HCT116 (cell line): ENCODE data around the gene SLC25A4. TPM values are rescaled to one million over a fixed set of nuclear protein-coding genes. Genes with fewer than 3 reads are reported as not detected.

ENCODE experiments used
- ATAC-seq: fragments of 200-7000 bp; cut with Tn5 transposase; 2 replicates; pipeline ENCODE4 v1.9.1; 2020; ENCODE audit warnings: mild to moderate bottlenecking, moderate library complexity
- BruUV-seq: library from RNA; stranded (reverse); fragments of 400-500 nt; replicated peaks from 2 replicates; lab custom pipeline; 2021; lab: Mats Ljungman, UMichigan
- CTCF ChIA-PET: fragments of 300-600 bp; sonication (Branson Sonifier 250); formaldehyde crosslinking; loops from one replicate; lab custom pipeline; 2021; ENCODE audit warnings: antibody characterized with exemption; lab: Charles Lee
- POLR2A ChIA-PET: fragments of 300-600, 350-600 bp; sonication (Branson Sonifier 250); formaldehyde crosslinking; loops from one replicate; lab custom pipeline; 2021; ENCODE audit warnings: antibody characterized with exemption; lab: Charles Lee
- RAD21 ChIA-PET, 2 experiments: fragments of 300-600 bp; sonication (Branson Sonifier 250); formaldehyde crosslinking; loops; one replicate each; lab custom pipeline; 2023; ENCODE audit warnings: low total read pairs in 2 of 2; ENCODE audit not compliant: uncharacterized antibody in 2 of 2, unreplicated experiment in 2 of 2, low non-redundant PET in 1 of 2; lab: Charles Lee
- DNase-seq: peaks from one replicate; pipeline ENCODE4 v3.0.0-alpha.2; 2010; ENCODE audit warnings: low read depth, low spot score
- H2AFZ ChIP-seq: fragments of 200-600 bp; shearing (Covaris generic), sonication (generic); 2 replicates; pipeline ENCODE4 v1.6.1; 2017; ENCODE audit warnings: low read depth, mixed run types, mixed read lengths, antibody characterized with exemption, low read length; ENCODE audit not compliant: poor library complexity, severe bottlenecking
- H3K27ac ChIP-seq: 2 replicates; pipeline ENCODE4 v1.5.1; 2012; ENCODE audit warnings: low read depth, low read length
- H3K27me3 ChIP-seq: fragments of 200-600 bp; sonication (generic); 2 replicates; pipeline ENCODE4 v1.6.1; 2016; ENCODE audit warnings: mixed run types, low read length, mixed read lengths; ENCODE audit not compliant: insufficient read depth
- H3K36me3 ChIP-seq, 2 experiments: fragments of 200-500 bp in 1 of 2; fragments of 200-600 bp in 1 of 2; sonication (Bioruptor generic) in 1 of 2; sonication (generic) in 1 of 2; 2 replicates each; pipeline versions ENCODE4 v1.5.1 to v1.6.1; 2014 to 2016; ENCODE audit warnings: low read length in 2 of 2, inconsistent platforms in 1 of 2, mixed read lengths in 1 of 2, mixed run types in 1 of 2; ENCODE audit not compliant: insufficient read depth in 2 of 2, control insufficient read depth in 1 of 2
- H3K4me1 ChIP-seq, 2 experiments: fragments of 200-600 bp in 1 of 2; sonication (generic) in 1 of 2; 2 replicates each; pipeline versions ENCODE4 v1.5.1 to v1.6.1; 2012 to 2017; ENCODE audit warnings: low read length in 2 of 2, inconsistent platforms in 1 of 2, mild to moderate bottlenecking in 1 of 2, mixed read lengths in 1 of 2, mixed run types in 1 of 2, moderate library complexity in 1 of 2; ENCODE audit not compliant: insufficient read depth in 2 of 2, control insufficient read depth in 1 of 2
- H3K4me2 ChIP-seq: fragments of 200-600 bp; sonication (generic); 2 replicates; pipeline ENCODE4 v1.6.1; 2017; ENCODE audit warnings: mixed run types, low read length, mixed read lengths
- H3K4me3 ChIP-seq, 2 experiments: fragments of 200-600 bp in 1 of 2; sonication (generic) in 1 of 2; replicated peaks in 1 of 2; 2 replicates each; pipeline ENCODE4 v1.5.1; 2011 to 2016; ENCODE audit warnings: low read length in 2 of 2, control low read depth in 1 of 2, low read depth in 1 of 2, mild to moderate bottlenecking in 1 of 2, mixed read lengths in 1 of 2, mixed run types in 1 of 2
- H3K79me2 ChIP-seq: fragments of 200-600 bp; sonication (generic); 2 replicates; pipeline ENCODE4 v1.6.1; 2017; ENCODE audit warnings: mild to moderate bottlenecking, mixed run types, low read length, moderate library complexity, mixed read lengths; ENCODE audit not compliant: insufficient read depth
- H3K9ac ChIP-seq: fragments of 200-600 bp; sonication (generic); 2 replicates; pipeline ENCODE4 v1.6.1; 2016; ENCODE audit warnings: low read length, mixed read lengths
- H3K9me2 ChIP-seq: fragments of 200-600 bp; sonication (generic), shearing (Covaris generic); 2 replicates; pipeline ENCODE4 v1.6.1; 2017; ENCODE audit warnings: mixed run types, mild to moderate bottlenecking, moderate library complexity; ENCODE audit not compliant: insufficient read depth
- H3K9me3 ChIP-seq, 2 experiments: fragments of 200-500 bp in 1 of 2; fragments of 200-600 bp in 1 of 2; sonication (Bioruptor generic) in 1 of 2; sonication (generic) in 1 of 2; 2 replicates each; pipeline ENCODE4 v1.6.1; 2014 to 2017; ENCODE audit warnings: low read length in 2 of 2, mixed read lengths in 2 of 2, inconsistent platforms in 1 of 2, low read depth in 1 of 2, mild to moderate bottlenecking in 1 of 2, mixed run types in 1 of 2, moderate library complexity in 1 of 2; ENCODE audit not compliant: control insufficient read depth in 1 of 2, insufficient read depth in 1 of 2
- H4K20me1 ChIP-seq: fragments of 200-600 bp; sonication (generic), shearing (Covaris generic); 2 replicates; pipeline ENCODE4 v1.6.1; 2017; ENCODE audit warnings: mixed run types, mild to moderate bottlenecking, moderate library complexity; ENCODE audit not compliant: insufficient read depth
- CBX3 ChIP-seq: IDR thresholded peaks from 2 replicates; pipeline ENCODE4 v1.6.1; 2012; ENCODE audit warnings: low read depth
- CEBPB ChIP-seq: IDR thresholded peaks from 2 replicates; pipeline ENCODE4 v1.6.1; 2012; ENCODE audit warnings: low read depth
- EGR1 ChIP-seq: IDR thresholded peaks from 2 replicates; pipeline ENCODE4 v1.6.1; 2012; ENCODE audit warnings: low read depth
- FOSL1 ChIP-seq: IDR thresholded peaks from 2 replicates; pipeline ENCODE4 v1.6.1; 2012; ENCODE audit warnings: low read depth
- POLR2A ChIP-seq: IDR thresholded peaks from 2 replicates; pipeline ENCODE4 v1.7.0; 2011; ENCODE audit warnings: borderline replicate concordance; ENCODE audit not compliant: insufficient read depth, insufficient read length; ENCODE audit errors: extremely low read depth
- RAD21 ChIP-seq: IDR thresholded peaks from 2 replicates; pipeline ENCODE4 v1.6.1; 2012; ENCODE audit warnings: low read depth, mild to moderate bottlenecking
- SIN3A ChIP-seq: IDR thresholded peaks from 2 replicates; pipeline ENCODE4 v1.6.1; 2012; ENCODE audit warnings: low read depth
- SRF ChIP-seq: IDR thresholded peaks from 2 replicates; pipeline ENCODE4 v1.6.1; 2012; ENCODE audit warnings: low read depth
- YY1 ChIP-seq: IDR thresholded peaks from 2 replicates; pipeline ENCODE4 v1.6.1; 2011; ENCODE audit warnings: low read length, low read depth, moderate library complexity, mild to moderate bottlenecking; ENCODE audit not compliant: insufficient replicate concordance; ENCODE audit errors: extremely low read depth
- ZFX ChIP-seq: fragments of 450-650 bp; IDR thresholded peaks from 2 replicates; pipeline ENCODE4 v1.6.1; 2017
- intact Hi-C: fragments of 100-400 bp; cut with micrococcal nuclease; formaldehyde crosslinking; loops from 2 replicates; pipeline ENCODE4 v1.10.0; 2022
- total RNA-seq: library from RNA; stranded (reverse); gene quantifications from one replicate; pipeline ENCODE4 v1.2.1, GENCODE V29; 2021; ENCODE audit not compliant: unreplicated experiment
- TF ChIP-seq, protein P1 (sequence below): IDR thresholded peaks from 2 replicates; pipeline ENCODE4 v1.6.1; 2012; ENCODE audit warnings: low read depth
- TF ChIP-seq, protein P2 (sequence below), 3 experiments: fragments of 200-600 bp in 1 of 3; sonication (generic) in 1 of 3; IDR thresholded peaks in 2 of 3; conservative IDR thresholded peaks in 1 of 3; 2 replicates each; pipeline ENCODE4 v1.5.1; 2012 to 2017; ENCODE audit warnings: low read depth in 2 of 3, low read length in 2 of 3, antibody characterized with exemption in 1 of 3, borderline replicate concordance in 1 of 3, control low read depth in 1 of 3, mild to moderate bottlenecking in 1 of 3, mixed read lengths in 1 of 3, mixed run types in 1 of 3, moderate library complexity in 1 of 3; ENCODE audit not compliant: insufficient read depth in 1 of 3
- TF ChIP-seq, protein P3 (sequence below): IDR thresholded peaks from 2 replicates; pipeline ENCODE4 v1.6.1; 2012

Gene SLC25A4
- total RNA-seq, 1 experiment from 2014 or later = 27.9 TPM

DNA sequence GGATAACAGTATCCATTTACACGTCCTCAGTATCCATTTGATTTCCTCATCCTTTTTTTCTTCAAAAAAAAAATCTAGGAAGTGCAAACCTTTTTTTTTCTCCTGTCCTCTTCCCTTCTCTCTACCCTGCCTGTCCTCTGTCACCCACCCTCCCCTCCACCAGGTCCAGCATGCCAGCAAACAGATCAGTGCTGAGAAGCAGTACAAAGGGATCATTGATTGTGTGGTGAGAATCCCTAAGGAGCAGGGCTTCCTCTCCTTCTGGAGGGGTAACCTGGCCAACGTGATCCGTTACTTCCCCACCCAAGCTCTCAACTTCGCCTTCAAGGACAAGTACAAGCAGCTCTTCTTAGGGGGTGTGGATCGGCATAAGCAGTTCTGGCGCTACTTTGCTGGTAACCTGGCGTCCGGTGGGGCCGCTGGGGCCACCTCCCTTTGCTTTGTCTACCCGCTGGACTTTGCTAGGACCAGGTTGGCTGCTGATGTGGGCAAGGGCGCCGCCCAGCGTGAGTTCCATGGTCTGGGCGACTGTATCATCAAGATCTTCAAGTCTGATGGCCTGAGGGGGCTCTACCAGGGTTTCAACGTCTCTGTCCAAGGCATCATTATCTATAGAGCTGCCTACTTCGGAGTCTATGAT is 1.7 kb downstream of the SLC25A4 start:
- H3K4me2 ChIP-seq = no peak overlapping the region
- no peak overlapping the region for H3K4me3 ChIP-seq
- no peaks in the 10 kb centered on the region for H3K9me2 ChIP-seq
- no peak overlapping the region for H3K9ac ChIP-seq
- ATAC-seq (no peak), DNase-seq (no peak)
- H3K27ac ChIP-seq = no peak overlapping the region
- TF ChIP-seq EGR1 = no peak
- TF ChIP-seq RAD21 = no peak
- no peak for TF ChIP-seq CBX3
- no peak for TF ChIP-seq POLR2A
- no peak for TF ChIP-seq SIN3A
- no peak for TF ChIP-seq SRF
- TF ChIP-seq, protein P1, sequence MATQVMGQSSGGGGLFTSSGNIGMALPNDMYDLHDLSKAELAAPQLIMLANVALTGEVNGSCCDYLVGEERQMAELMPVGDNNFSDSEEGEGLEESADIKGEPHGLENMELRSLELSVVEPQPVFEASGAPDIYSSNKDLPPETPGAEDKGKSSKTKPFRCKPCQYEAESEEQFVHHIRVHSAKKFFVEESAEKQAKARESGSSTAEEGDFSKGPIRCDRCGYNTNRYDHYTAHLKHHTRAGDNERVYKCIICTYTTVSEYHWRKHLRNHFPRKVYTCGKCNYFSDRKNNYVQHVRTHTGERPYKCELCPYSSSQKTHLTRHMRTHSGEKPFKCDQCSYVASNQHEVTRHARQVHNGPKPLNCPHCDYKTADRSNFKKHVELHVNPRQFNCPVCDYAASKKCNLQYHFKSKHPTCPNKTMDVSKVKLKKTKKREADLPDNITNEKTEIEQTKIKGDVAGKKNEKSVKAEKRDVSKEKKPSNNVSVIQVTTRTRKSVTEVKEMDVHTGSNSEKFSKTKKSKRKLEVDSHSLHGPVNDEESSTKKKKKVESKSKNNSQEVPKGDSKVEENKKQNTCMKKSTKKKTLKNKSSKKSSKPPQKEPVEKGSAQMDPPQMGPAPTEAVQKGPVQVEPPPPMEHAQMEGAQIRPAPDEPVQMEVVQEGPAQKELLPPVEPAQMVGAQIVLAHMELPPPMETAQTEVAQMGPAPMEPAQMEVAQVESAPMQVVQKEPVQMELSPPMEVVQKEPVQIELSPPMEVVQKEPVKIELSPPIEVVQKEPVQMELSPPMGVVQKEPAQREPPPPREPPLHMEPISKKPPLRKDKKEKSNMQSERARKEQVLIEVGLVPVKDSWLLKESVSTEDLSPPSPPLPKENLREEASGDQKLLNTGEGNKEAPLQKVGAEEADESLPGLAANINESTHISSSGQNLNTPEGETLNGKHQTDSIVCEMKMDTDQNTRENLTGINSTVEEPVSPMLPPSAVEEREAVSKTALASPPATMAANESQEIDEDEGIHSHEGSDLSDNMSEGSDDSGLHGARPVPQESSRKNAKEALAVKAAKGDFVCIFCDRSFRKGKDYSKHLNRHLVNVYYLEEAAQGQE = no peak
- no peak for TF ChIP-seq CEBPB
- TF ChIP-seq, protein P2, sequence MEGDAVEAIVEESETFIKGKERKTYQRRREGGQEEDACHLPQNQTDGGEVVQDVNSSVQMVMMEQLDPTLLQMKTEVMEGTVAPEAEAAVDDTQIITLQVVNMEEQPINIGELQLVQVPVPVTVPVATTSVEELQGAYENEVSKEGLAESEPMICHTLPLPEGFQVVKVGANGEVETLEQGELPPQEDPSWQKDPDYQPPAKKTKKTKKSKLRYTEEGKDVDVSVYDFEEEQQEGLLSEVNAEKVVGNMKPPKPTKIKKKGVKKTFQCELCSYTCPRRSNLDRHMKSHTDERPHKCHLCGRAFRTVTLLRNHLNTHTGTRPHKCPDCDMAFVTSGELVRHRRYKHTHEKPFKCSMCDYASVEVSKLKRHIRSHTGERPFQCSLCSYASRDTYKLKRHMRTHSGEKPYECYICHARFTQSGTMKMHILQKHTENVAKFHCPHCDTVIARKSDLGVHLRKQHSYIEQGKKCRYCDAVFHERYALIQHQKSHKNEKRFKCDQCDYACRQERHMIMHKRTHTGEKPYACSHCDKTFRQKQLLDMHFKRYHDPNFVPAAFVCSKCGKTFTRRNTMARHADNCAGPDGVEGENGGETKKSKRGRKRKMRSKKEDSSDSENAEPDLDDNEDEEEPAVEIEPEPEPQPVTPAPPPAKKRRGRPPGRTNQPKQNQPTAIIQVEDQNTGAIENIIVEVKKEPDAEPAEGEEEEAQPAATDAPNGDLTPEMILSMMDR (IDR thresholded peaks at IDR 0.05 in 2 of 3, conservative IDR thresholded peaks at IDR 0.05 in 1 of 3; ENCODE audit: borderline replicate concordance in 1 of 3, insufficient read depth in 1 of 3, low read depth in 2 of 3, low read length in 2 of 3) = no peak
- TF ChIP-seq ZFX = no peak
- TF ChIP-seq FOSL1 = no peak
- TF ChIP-seq YY1 = no peak
- TF ChIP-seq, protein P3, sequence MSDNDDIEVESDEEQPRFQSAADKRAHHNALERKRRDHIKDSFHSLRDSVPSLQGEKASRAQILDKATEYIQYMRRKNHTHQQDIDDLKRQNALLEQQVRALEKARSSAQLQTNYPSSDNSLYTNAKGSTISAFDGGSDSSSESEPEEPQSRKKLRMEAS = no peak
- no peaks in the 10 kb centered on the region for H4K20me1 ChIP-seq
- H3K27me3 ChIP-seq = no peaks in the 10 kb centered on the region
- POLR2A ChIA-PET = interaction anchor here (2.5 kb wide), 1 partner anchor 10 kb away, joined by 11 read pairs; no protein-coding TSS in a partner anchor
- peaks cover 4 to 15% of the 10 kb centered on the region in 2 experiments; a peak in 3 of 4 replicates for H3K4me1 ChIP-seq
- CTCF ChIA-PET = no interaction called here
- H3K36me3 ChIP-seq = no peaks in the 10 kb centered on the region
- no peaks in the 10 kb centered on the region for H3K9me3 ChIP-seq
- no peaks in the 10 kb centered on the region for H3K79me2 ChIP-seq
- intact Hi-C loops = no loop called here
- no TSS peak for BruUV-seq
- RAD21 ChIA-PET = no interaction called here
- H2AFZ ChIP-seq = no peak overlapping the region
